ENCODE results near the gene SAA2. TPM values are rescaled to one million over a fixed set of nuclear protein-coding genes. Genes with fewer than 3 reads are reported as not detected.

SAA2 gene
- total RNA-seq, 1 experiment from 2014 or later: not detected

GRCh38 chr11:18230859-18231258 lies 17.6 kb downstream of the SAA2 start:
- Histone ChIP-seq H3K4ac (ENCODE audit: low read depth, low read length) (no peak overlapping the region), H4K5ac (ENCODE audit: insufficient read length, low read depth, low read length) (no peak overlapping the region), H3K18ac (ENCODE audit: insufficient read length, low read depth, low read length) (no peak overlapping the region), H2AFZ (ENCODE audit: low read length) (no peak overlapping the region), H3K9me3 (ENCODE audit: control insufficient read depth, low read depth, low read length) (no peaks in the 10 kb centered on the region), H3T11ph (ENCODE audit: low read length) (no peak overlapping the region), H3K4me2 (ENCODE audit: insufficient read depth, insufficient read length, low read length) (no peak overlapping the region), H3K14ac (ENCODE audit: insufficient read depth, low read length) (no peak overlapping the region), H2BK15ac (ENCODE audit: low read depth, low read length) (no peak overlapping the region), H2AK5ac (ENCODE audit: insufficient read length, low read length) (no peak overlapping the region), H2BK5ac (ENCODE audit: insufficient read length, low read length) (no peak overlapping the region), H2BK120ac (ENCODE audit: low read depth, low read length, poor library complexity, severe bottlenecking) (no peak overlapping the region), H4K91ac (ENCODE audit: insufficient read length, low read depth, low read length) (no peak overlapping the region), H3K27ac (ENCODE audit: insufficient read length, low read depth, low read length) (no peak overlapping the region), H3K79me2 (ENCODE audit: insufficient read depth, low read length) (no peaks in the 10 kb centered on the region), H3K23me2 (ENCODE audit: insufficient read length, low read depth, low read length, poor library complexity, severe bottlenecking) (no peaks in the 10 kb centered on the region), H2BK20ac (ENCODE audit: low read depth, low read length, poor library complexity, severe bottlenecking) (no peak overlapping the region), H3K9ac (ENCODE audit: extremely low read depth, insufficient read length, low read length) (no peak overlapping the region), H4K8ac (replicated peaks; ENCODE audit: insufficient read length, low read depth, low read length) (no peak overlapping the region), H3K23ac (ENCODE audit: insufficient read length, low read depth, low read length) (no peak overlapping the region), H3K79me1 (ENCODE audit: insufficient read depth, low read depth, low read length, poor library complexity, severe bottlenecking) (no peaks in the 10 kb centered on the region), H3K56ac (ENCODE audit: insufficient read length, low read depth, low read length) (no peak overlapping the region), H3K4me1 (ENCODE audit: insufficient read depth, low read length) (no peaks in the 10 kb centered on the region), H3K27me3 (ENCODE audit: insufficient read depth, low read length) (no peaks in the 10 kb centered on the region), H4K20me1 (ENCODE audit: control insufficient read depth, insufficient read depth, insufficient read length) (no peaks in the 10 kb centered on the region), H2BK12ac (ENCODE audit: insufficient read length, low read depth, low read length) (no peak overlapping the region)
- Mint-ChIP-seq H3K4me1 (no peaks in the 10 kb centered on the region), H3K9me3 (no peaks in the 10 kb centered on the region), H3K27ac (no peak overlapping the region), H3K36me3 (ENCODE audit: insufficient read depth in 1 of 3, low read depth in 3 of 3) (no peaks in the 10 kb centered on the region), H3K27me3 (ENCODE audit: low read depth) (peaks cover 9% of the 10 kb centered on the region), H3K4me3 (no peak overlapping the region)
- no peak for DNase-seq
- no CpG with 5 or more reads among the region's 2 CpGs for WGBS (ENCODE audit: extremely low coverage, insufficient read length, low lambda C conversion rate)
- no peak for TF ChIP-seq CTCF (conservative IDR thresholded peaks at IDR 0.05)

Data from H9 (cell line).